CD14-positive monocyte (primary cell): Measurements from ENCODE around the gene BRICD5. TPM values are rescaled to one million over a fixed set of nuclear protein-coding genes. Genes with fewer than 3 reads are reported as not detected.

Source experiments
- DNase-seq, 3 donors: peaks; one replicate each; pipeline ENCODE4 v3.0.0-alpha.2; 2011 to 2022
- H2AFZ ChIP-seq: 2 replicates; pipeline ENCODE4 v1.6.0; 2012; ENCODE audit warnings: mild to moderate bottlenecking, low read depth, low read length, inconsistent platforms; ENCODE audit not compliant: insufficient read depth, poor library complexity, severe bottlenecking
- H3K27ac ChIP-seq, 2 donors: 1 replicate in 1 of 2; 2 replicates in 1 of 2; pipeline ENCODE4 v1.5.1; 2012 to 2013; ENCODE audit warnings: low read length in 2 of 2, control low read depth in 1 of 2, inconsistent platforms in 1 of 2, low read depth in 1 of 2, mild to moderate bottlenecking in 1 of 2
- H3K27me3 ChIP-seq, 2 donors: one replicate each; pipeline versions ENCODE4 v1.6.0 to v1.6.1; 2011 to 2013; ENCODE audit warnings: low read length in 2 of 2; ENCODE audit not compliant: control insufficient read depth in 2 of 2, insufficient read depth in 2 of 2
- H3K36me3 ChIP-seq, 2 donors: replicated peaks in 1 of 2; 1 replicate in 1 of 2; 2 replicates in 1 of 2; pipeline versions ENCODE4 v1.5.1 to v1.6.1; 2012 to 2013; ENCODE audit warnings: low read length in 2 of 2, control low read depth in 1 of 2, inconsistent platforms in 1 of 2, mild to moderate bottlenecking in 1 of 2; ENCODE audit not compliant: insufficient read depth in 2 of 2, control insufficient read depth in 1 of 2
- H3K4me1 ChIP-seq, 2 donors: 1 replicate in 1 of 2; 2 replicates in 1 of 2; pipeline versions ENCODE4 v1.5.1 to v1.6.1; 2012 to 2013; ENCODE audit warnings: low read length in 2 of 2, control low read depth in 1 of 2, inconsistent platforms in 1 of 2, mild to moderate bottlenecking in 1 of 2, moderate library complexity in 1 of 2; ENCODE audit not compliant: insufficient read depth in 2 of 2, control insufficient read depth in 1 of 2
- H3K4me2 ChIP-seq: replicated peaks from 2 replicates; pipeline ENCODE3; 2012; ENCODE audit warnings: low read length, moderate library complexity, mild to moderate bottlenecking; ENCODE audit not compliant: poor library complexity, severe bottlenecking; ENCODE audit errors: extremely low read depth
- H3K4me3 ChIP-seq, 3 experiments: fragments of 200-600 bp in 1 of 3; sonication (generic) in 1 of 3; replicated peaks in 1 of 3; 1 replicate in 2 of 3; 2 replicates in 1 of 3; pipeline ENCODE4 v1.5.1; 2011 to 2013; ENCODE audit warnings: low read length in 3 of 3, mild to moderate bottlenecking in 3 of 3, control low read depth in 2 of 3, low read depth in 2 of 3, inconsistent platforms in 1 of 3, moderate library complexity in 1 of 3
- H3K79me2 ChIP-seq: 2 replicates; pipeline ENCODE4 v1.6.0; 2012; ENCODE audit warnings: mild to moderate bottlenecking, control low read depth, inconsistent platforms, low read length, moderate library complexity; ENCODE audit not compliant: insufficient read depth
- H3K9ac ChIP-seq: 2 replicates; pipeline ENCODE4 v1.6.0; 2017; ENCODE audit warnings: low read length, mild to moderate bottlenecking; ENCODE audit not compliant: insufficient read depth, poor library complexity, severe bottlenecking
- H3K9me3 ChIP-seq, 2 donors: replicated peaks in 1 of 2; 1 replicate in 1 of 2; 2 replicates in 1 of 2; pipeline versions ENCODE4 v1.5.1 to v1.6.1; 2012 to 2013; ENCODE audit warnings: low read length in 2 of 2, control low read depth in 1 of 2; ENCODE audit not compliant: control insufficient read depth in 1 of 2, insufficient read depth in 1 of 2
- H4K20me1 ChIP-seq: 2 replicates; pipeline ENCODE4 v1.6.0; 2012; ENCODE audit warnings: mild to moderate bottlenecking, low read length, control low read depth, moderate library complexity; ENCODE audit not compliant: insufficient read depth
- H3K27ac Mint-ChIP-seq, 7 donors: one replicate each; pipeline ENCODE4 v1.8.0; 2020; ENCODE audit warnings: mild to moderate bottlenecking in 7 of 7, mixed read lengths in 7 of 7, moderate library complexity in 6 of 7, inconsistent platforms in 2 of 7
- H3K27me3 Mint-ChIP-seq, 3 donors: one replicate each; pipeline ENCODE4 v1.8.0; 2021 to 2022; ENCODE audit warnings: low read depth in 3 of 3, mild to moderate bottlenecking in 3 of 3, mixed read lengths in 3 of 3, moderate library complexity in 3 of 3, inconsistent platforms in 1 of 3
- H3K36me3 Mint-ChIP-seq, 2 donors: one replicate each; pipeline ENCODE4 v1.8.0; 2020; ENCODE audit warnings: mixed read lengths in 2 of 2, inconsistent platforms in 1 of 2, mild to moderate bottlenecking in 1 of 2
- H3K4me1 Mint-ChIP-seq: one replicate; pipeline ENCODE4 v1.8.0; 2020; ENCODE audit warnings: mild to moderate bottlenecking, mixed read lengths
- H3K4me3 Mint-ChIP-seq, 2 donors: one replicate each; pipeline ENCODE4 v1.8.0; 2020; ENCODE audit warnings: mild to moderate bottlenecking in 2 of 2, mixed read lengths in 2 of 2, moderate library complexity in 1 of 2
- H3K9me3 Mint-ChIP-seq, 7 donors: one replicate each; pipeline ENCODE4 v1.8.0; 2020 to 2022; ENCODE audit warnings: mixed read lengths in 7 of 7, mild to moderate bottlenecking in 6 of 7, moderate library complexity in 6 of 7, inconsistent platforms in 2 of 7
- WGBS: methylation state at CpG from one replicate; pipeline ENCODE4 v1.1.5; 2013; ENCODE audit warnings: missing lambda C conversion rate; ENCODE audit not compliant: insufficient coverage; 5-methylcytosine and 5-hydroxymethylcytosine counted together
- intact Hi-C, 2 donors: fragments of 100-400 bp; cut with micrococcal nuclease; formaldehyde crosslinking; loops; one replicate each; pipeline versions ENCODE4 v1.15.0 to v1.15.1; 2023
- polyA plus RNA-seq, 3 donors: library from polyadenylated mRNA; depleted of rRNA in 1 of 3; unstranded in 2 of 3; stranded (reverse) in 1 of 3; fragments of 300-500 nt in 2 of 3; fragments of >200 nt in 1 of 3; fragmentation: Illumina TruSeq in 2 of 3; gene quantifications; 1 replicate in 2 of 3; 2 replicates in 1 of 3; pipeline ENCODE4 v1.2.3, GENCODE V29; 2012 to 2021
- TF ChIP-seq, protein P1 (sequence below): fragments of 200-600 bp; IDR thresholded peaks from one replicate; pipeline ENCODE4 v1.8.0; 2022; ENCODE audit warnings: antibody characterized with exemption, mild to moderate bottlenecking

The BRICD5 gene
- polyA plus RNA-seq, 3 donors = 8.8 TPM; not detected in 2

DNA sequence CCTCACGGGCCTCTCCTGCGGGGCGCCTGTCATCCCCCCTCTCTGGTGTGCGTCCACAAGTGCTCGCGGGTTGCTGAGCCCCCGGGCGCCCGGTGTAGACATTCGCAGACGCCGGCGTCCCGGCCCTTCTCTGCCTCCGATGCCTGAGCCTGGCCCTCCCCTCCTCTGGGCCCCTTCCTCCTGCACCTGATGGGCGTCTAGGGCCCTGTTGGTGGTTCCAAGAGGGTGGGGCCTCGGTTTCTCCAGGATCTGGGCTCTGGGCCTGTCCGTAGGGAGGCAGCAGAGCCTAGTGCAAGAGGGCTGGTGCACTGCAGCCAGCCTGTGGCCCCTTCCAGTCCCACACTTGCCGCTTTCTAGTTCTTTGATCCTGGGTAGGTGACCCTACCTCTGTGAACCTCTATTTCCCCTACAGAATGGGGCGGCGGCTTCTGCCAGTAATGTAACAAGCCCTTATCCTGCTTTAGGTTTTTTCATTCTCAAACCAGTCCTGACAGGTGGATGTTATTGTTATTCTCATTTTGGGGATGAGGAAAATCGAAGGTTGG lies 13.4 kb upstream of the BRICD5 start:
- intact Hi-C loops = loop anchor here in 1 of 2 donors (1.0 to 5.0 kb wide), 3 partner anchors 9 to 177 kb away; partner anchors contain the start of genes NTHL1, RNPS1 and TSC2
- H3K27me3 ChIP-seq = no peaks in the 10 kb centered on the region

GRCh38 chr16:2223221-2223941 lies 12.7 kb upstream of the BRICD5 start, which contains the start of gene E4F1:
E4F1 (plus strand) TSS chr16:2223591; CDS start chr16:2223614, 23 bp downstream.
- peak within 1 kb of the TSS; percentile 46 to 86 (median 77) for H3K27ac Mint-ChIP-seq
- Histone ChIP-seq H3K27me3 (no peaks in the 10 kb centered on the region), H3K9ac (peak within 1 kb of the TSS; percentile 96), H2AFZ (peak within 1 kb of the TSS; percentile 97), H3K4me2 (peak within 1 kb of the TSS; percentile 99), H3K9me3 (no peaks in the 10 kb centered on the region), H3K79me2 (peaks cover 42% of the 10 kb centered on the region), H3K27ac (peak within 1 kb of the TSS; percentile 60 to 87), H3K4me1 (peaks cover 13 to 17% of the 10 kb centered on the region in 2 donors), H3K36me3 (peaks cover 3 to 17% of the 10 kb centered on the region in 2 donors), H3K4me3 (peak within 1 kb of the TSS; percentile 64 to 95 (median 83)), H4K20me1 (peaks cover 11% of the 10 kb centered on the region)
- H3K9me3 Mint-ChIP-seq = no peaks in the 10 kb centered on the region
- H3K4me1 Mint-ChIP-seq = peaks cover 22% of the 10 kb centered on the region
- TF ChIP-seq, protein P1, sequence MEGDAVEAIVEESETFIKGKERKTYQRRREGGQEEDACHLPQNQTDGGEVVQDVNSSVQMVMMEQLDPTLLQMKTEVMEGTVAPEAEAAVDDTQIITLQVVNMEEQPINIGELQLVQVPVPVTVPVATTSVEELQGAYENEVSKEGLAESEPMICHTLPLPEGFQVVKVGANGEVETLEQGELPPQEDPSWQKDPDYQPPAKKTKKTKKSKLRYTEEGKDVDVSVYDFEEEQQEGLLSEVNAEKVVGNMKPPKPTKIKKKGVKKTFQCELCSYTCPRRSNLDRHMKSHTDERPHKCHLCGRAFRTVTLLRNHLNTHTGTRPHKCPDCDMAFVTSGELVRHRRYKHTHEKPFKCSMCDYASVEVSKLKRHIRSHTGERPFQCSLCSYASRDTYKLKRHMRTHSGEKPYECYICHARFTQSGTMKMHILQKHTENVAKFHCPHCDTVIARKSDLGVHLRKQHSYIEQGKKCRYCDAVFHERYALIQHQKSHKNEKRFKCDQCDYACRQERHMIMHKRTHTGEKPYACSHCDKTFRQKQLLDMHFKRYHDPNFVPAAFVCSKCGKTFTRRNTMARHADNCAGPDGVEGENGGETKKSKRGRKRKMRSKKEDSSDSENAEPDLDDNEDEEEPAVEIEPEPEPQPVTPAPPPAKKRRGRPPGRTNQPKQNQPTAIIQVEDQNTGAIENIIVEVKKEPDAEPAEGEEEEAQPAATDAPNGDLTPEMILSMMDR = no peak
- peaks cover 0 to 3% (median 1%) of the 10 kb centered on the region in 3 donors for H3K27me3 Mint-ChIP-seq
- H3K4me3 Mint-ChIP-seq = peak within 1 kb of the TSS; percentile 75 to 86
- under 1% methylated on average over 79 of the region's 82 CpGs for WGBS
- intact Hi-C loops = loop anchor here in 1 of 2 donors (1.0 to 5.0 kb wide), 3 partner anchors 8 to 176 kb away; partner anchors contain the start of genes NTHL1, RNPS1 and TSC2
- peaks cover 2 to 15% of the 10 kb centered on the region in 2 donors for H3K36me3 Mint-ChIP-seq
- DNase-seq = peak; percentile 98 to 100 (median 100)

More for the DNA sequence above, 13.4 kb upstream of the BRICD5 start:
- Histone ChIP-seq H3K4me1 (peaks cover 13 to 17% of the 10 kb centered on the region in 2 donors), H3K79me2 (peaks cover 42% of the 10 kb centered on the region), H3K4me2 (peak overlapping the region; percentile 99), H3K27ac (peak overlapping the region; percentile 60 to 87), H4K20me1 (peaks cover 11% of the 10 kb centered on the region), H3K36me3 (peaks cover 9 to 23% of the 10 kb centered on the region in 2 donors), H3K4me3 (peak overlapping the region; percentile 64 to 95 (median 83)), H3K9me3 (no peaks in the 10 kb centered on the region), H2AFZ (peak overlapping the region; percentile 97), H3K9ac (peak overlapping the region; percentile 96)
- TF ChIP-seq, protein P1 = no peak
- H3K4me1 Mint-ChIP-seq = peaks cover 22% of the 10 kb centered on the region
- H3K36me3 Mint-ChIP-seq = peaks cover 7 to 20% of the 10 kb centered on the region in 2 donors
- 0% methylated on average over 18 of the region's 22 CpGs for WGBS
- peak overlapping the region; percentile 46 to 86 (median 74) for H3K27ac Mint-ChIP-seq
- DNase-seq = no peak
- peaks cover 0 to 3% (median 1%) of the 10 kb centered on the region in 3 donors for H3K27me3 Mint-ChIP-seq
- no peaks in the 10 kb centered on the region for H3K9me3 Mint-ChIP-seq
- peak overlapping the region; percentile 75 to 86 for H3K4me3 Mint-ChIP-seq
